Inflammatory macrophage treated with lipopolysaccharide for 4 hours (primary cell): ENCODE results near the gene ZFAND3.
A peak's percentile ranks its signal among the peaks of the same experiment; 100 is the strongest.

ENCODE experiments used
- DNase-seq: peaks from one replicate; pipeline ENCODE4 v3.0.0-alpha.2; 2020

Gene ZFAND3

GRCh38 chr6:38142178-38142902 is 322.8 kb downstream of the ZFAND3 start:
- no peak for DNase-seq

GRCh38 chr6:38143191-38144150 is 323.9 kb downstream of the ZFAND3 start:
- DNase-seq, result no peak

- DNase-seq, result no peak
Observed at GRCh38 chr6:38144365-38144945, 324.9 kb downstream of the ZFAND3 start.

- no peak for DNase-seq
Observed at GRCh38 chr6:38146021-38146733, 326.6 kb downstream of the ZFAND3 start.

- no peak for DNase-seq
Observed at GRCh38 chr6:38146734-38147027, 327.2 kb downstream of the ZFAND3 start.

- no peak for DNase-seq
Observed at GRCh38 chr6:38148606-38149005, 329.1 kb downstream of the ZFAND3 start.

GRCh38 chr6:38149531-38149930 is 330.0 kb downstream of the ZFAND3 start:
- no peak for DNase-seq

GRCh38 chr6:38150021-38150420 is 330.5 kb downstream of the ZFAND3 start:
- DNase-seq, result no peak

- no peak for DNase-seq
Observed at GRCh38 chr6:38150681-38151296, 331.3 kb downstream of the ZFAND3 start.

GRCh38 chr6:38151580-38152500 is 332.3 kb downstream of the ZFAND3 start:
- no peak for DNase-seq

GRCh38 chr6:38152620-38153019 is 333.1 kb downstream of the ZFAND3 start:
- DNase-seq, result no peak

- DNase-seq, result peak; percentile 6
Observed at GRCh38 chr6:38153076-38153797, 333.7 kb downstream of the ZFAND3 start.

GRCh38 chr6:38153798-38154345 is 334.3 kb downstream of the ZFAND3 start:
- peak; percentile 22 for DNase-seq

GRCh38 chr6:38154731-38155130 is 335.2 kb downstream of the ZFAND3 start:
- no peak for DNase-seq

- DNase-seq, result peak; percentile 80
Observed at GRCh38 chr6:38155144-38155543, 335.6 kb downstream of the ZFAND3 start.

- DNase-seq, result no peak
Observed at GRCh38 chr6:38155621-38156204, 336.2 kb downstream of the ZFAND3 start.

- DNase-seq, result no peak
Observed at GRCh38 chr6:38156818-38157565, 337.5 kb downstream of the ZFAND3 start.

GRCh38 chr6:38157905-38158304 is 338.4 kb downstream of the ZFAND3 start:
- no peak for DNase-seq

GRCh38 chr6:38158762-38159350 is 339.3 kb downstream of the ZFAND3 start:
- no peak for DNase-seq
